GM12878 (cell line): Measurements from ENCODE around the gene APCDD1L. TPM values are rescaled to one million over a fixed set of nuclear protein-coding genes. Genes with fewer than 3 reads are reported as not detected.

ENCODE experiments used
- ATAC-seq: fragments of 200-7000 bp; cut with Tn5 transposase; 3 replicates; pipeline ENCODE4 v1.9.1; 2020; ENCODE audit warnings: mild to moderate bottlenecking, moderate library complexity
- BruUV-seq: library from RNA; stranded (reverse); fragments of 400-500 nt; replicated peaks from 2 replicates; lab custom pipeline; 2021; lab: Mats Ljungman, UMichigan
- CTCF ChIA-PET: fragments of 300-600 bp; sonication (Branson Sonifier 250); formaldehyde crosslinking; extraction: SDS; loops from one replicate; lab custom pipeline; 2021; ENCODE audit warnings: inconsistent platforms; lab: Yijun Ruan, JAX
- POLR2A ChIA-PET: fragments of 350-600 bp; formaldehyde crosslinking; extraction: SDS; loops from one replicate; lab custom pipeline; 2021; ENCODE audit warnings: inconsistent platforms; lab: Charles Lee
- RAD21 ChIA-PET: fragments of 300-600 bp; sonication (Branson Sonifier 250); formaldehyde crosslinking; loops from one replicate; lab custom pipeline; 2023; ENCODE audit warnings: antibody characterized with exemption; ENCODE audit not compliant: unreplicated experiment; lab: Charles Lee
- SMC1A ChIA-PET: fragments of 300-600 bp; sonication (Branson Sonifier 250); formaldehyde crosslinking; loops from one replicate; lab custom pipeline; 2023; ENCODE audit not compliant: unreplicated experiment, uncharacterized antibody; lab: Charles Lee
- DNase-seq: peaks from one replicate; pipeline ENCODE4 v3.0.0-alpha.2; 2011; ENCODE audit warnings: low read depth, low spot score
- FAIRE-seq: peaks from 3 replicates; lab custom pipeline; 2011; peaks lifted over from hg19 to GRCh38; lab: Jason Lieb, UNC
- H2AFZ ChIP-seq: 2 replicates; pipeline ENCODE4 v1.6.0; 2011; ENCODE audit warnings: low read depth, low read length, control low read depth; ENCODE audit not compliant: control insufficient read depth
- H3K27ac ChIP-seq: 2 replicates; pipeline ENCODE4 v1.5.1; 2011; ENCODE audit warnings: control low read depth; ENCODE audit not compliant: control insufficient read depth, insufficient read depth
- H3K27me3 ChIP-seq, 2 experiments: replicated peaks in 1 of 2; 2 replicates each; pipeline versions ENCODE4 v1.6.0 to v1.6.1; 2011; ENCODE audit warnings: low read length in 1 of 2; ENCODE audit not compliant: control insufficient read depth in 2 of 2, insufficient read depth in 2 of 2
- H3K36me3 ChIP-seq, 2 experiments: 2 replicates each; pipeline ENCODE4 v1.5.1; 2011; ENCODE audit warnings: low read length in 1 of 2; ENCODE audit not compliant: control insufficient read depth in 2 of 2, insufficient read depth in 2 of 2
- H3K4me1 ChIP-seq: 2 replicates; pipeline ENCODE4 v1.6.1; 2011; ENCODE audit warnings: mild to moderate bottlenecking, low read length, moderate library complexity, mixed read lengths; ENCODE audit not compliant: control insufficient read depth, insufficient read depth
- H3K4me2 ChIP-seq: 2 replicates; pipeline ENCODE4 v1.6.0; 2011; ENCODE audit warnings: control low read depth; ENCODE audit not compliant: control insufficient read depth, insufficient read depth
- H3K4me3 ChIP-seq: fragments of 200-600 bp; sonication (generic); 2 replicates; pipeline ENCODE4 v1.5.1; 2016
- H3K79me2 ChIP-seq: 2 replicates; pipeline ENCODE4 v1.6.0; 2011; ENCODE audit warnings: low read length; ENCODE audit not compliant: control insufficient read depth, insufficient read depth
- H3K9ac ChIP-seq: 2 replicates; pipeline ENCODE4 v1.8.0; 2011; ENCODE audit warnings: low read length, control low read depth, mixed read lengths; ENCODE audit not compliant: control insufficient read depth, insufficient read depth
- H3K9me3 ChIP-seq: replicated peaks from 3 replicates; pipeline ENCODE4 v1.5.1; 2011; ENCODE audit warnings: mild to moderate bottlenecking, low read length; ENCODE audit not compliant: control insufficient read depth, insufficient read depth
- H4K20me1 ChIP-seq: 2 replicates; pipeline ENCODE4 v1.6.0; 2011; ENCODE audit not compliant: control insufficient read depth, insufficient read depth
- MTA3 ChIP-seq: IDR thresholded peaks from 2 replicates; pipeline ENCODE4 v1.6.1; 2012; ENCODE audit warnings: low read length, inconsistent platforms, borderline replicate concordance
- PBX3 ChIP-seq: IDR thresholded peaks from 2 replicates; pipeline ENCODE4 v1.6.1; 2011; ENCODE audit warnings: mild to moderate bottlenecking, low read depth, low read length, moderate library complexity; ENCODE audit not compliant: insufficient replicate concordance
- SUZ12 ChIP-seq: fragments of 200-600 bp; sonication (generic); IDR thresholded peaks from one replicate; pipeline ENCODE4 v1.6.1; 2018; ENCODE audit warnings: antibody characterized with exemption, mild to moderate bottlenecking; ENCODE audit not compliant: unreplicated experiment
- ZNF687 ChIP-seq: fragments of 450-650 bp; IDR thresholded peaks from 2 replicates; pipeline ENCODE4 v1.6.1; 2017; ENCODE audit warnings: mild to moderate bottlenecking, moderate library complexity
- WGBS: methylation state at CpG from one replicate; pipeline ENCODE4 v1.1.6; 2016; ENCODE audit warnings: low lambda C conversion rate; ENCODE audit not compliant: insufficient replicate concordance, insufficient coverage; ENCODE audit errors: missing lambda C conversion rate; 5-methylcytosine and 5-hydroxymethylcytosine counted together
- in situ Hi-C: fragments of 300-500 bp; cut with MboI; formaldehyde crosslinking; loops from 9 replicates; pipeline ENCODE4 v1.14.3; 2018; ENCODE audit warnings: mixed read lengths
- intact Hi-C: fragments of 100-400 bp; cut with micrococcal nuclease; formaldehyde crosslinking; loops from one replicate; pipeline ENCODE4 v1.14.2; 2022; ENCODE audit not compliant: unreplicated experiment
- polyA plus RNA-seq, 11 experiments: library from polyadenylated mRNA; depleted of rRNA in 4 of 11; unstranded in 6 of 11; stranded (reverse) in 5 of 11; fragments of >200 nt; fragmentation: Nextera tagmentation in 4 of 11; fragmentation: Illumina TruSeq in 1 of 11; extraction: Ambion mirVana in 4 of 11; extraction: Trizol in 1 of 11; gene quantifications; 1 replicate in 1 of 11; 2 replicates in 10 of 11; pipeline versions ENCODE4 v1.2.1 to v1.2.3, GENCODE V29; 2011 to 2016; ENCODE audit warnings: inconsistent platforms in 2 of 11, missing spikeins in 2 of 11, low read depth in 1 of 11
- total RNA-seq, 4 experiments: library from RNA; depleted of rRNA in 3 of 4; stranded (reverse); fragments of >200 nt in 3 of 4; fragmentation: Illumina TruSeq in 1 of 4; extraction: Trizol in 1 of 4; gene quantifications; 2 replicates each; pipeline versions ENCODE4 v1.2.1 to v1.2.3, GENCODE V29; 2013 to 2021

The APCDD1L gene
- total and polyA plus RNA-seq, 10 of the 15 experiments (the other 5 are each of a cell fraction or from before 2014, with no cell fraction given) = 0.14 to 0.50 TPM; not detected in 8

- Histone ChIP-seq H3K36me3 (no peaks in the 10 kb centered on the region), H3K27ac (no peak overlapping the region), H3K9ac (no peak overlapping the region), H2AFZ (no peak overlapping the region), H3K4me2 (no peak overlapping the region), H4K20me1 (no peaks in the 10 kb centered on the region), H3K4me3 (no peak overlapping the region), H3K4me1 (no peaks in the 10 kb centered on the region), H3K9me3 (no peaks in the 10 kb centered on the region; the same call in 2 of the 3 replicates), H3K79me2 (no peaks in the 10 kb centered on the region), H3K27me3 (no peaks in the 10 kb centered on the region)
- FAIRE-seq (no peak), DNase-seq (no peak), ATAC-seq (no peak)
- ChIA-PET POLR2A (interaction anchor here (0.6 to 0.7 kb wide), 2 partner anchors 49 to 165 kb away, joined by 4 to 5 read pairs; no protein-coding TSS in a partner anchor), SMC1A (interaction anchor here (0.6 to 1.5 kb wide), 2 partner anchors 16 to 29 kb away, joined by 3 read pairs; no protein-coding TSS in a partner anchor), RAD21 (interaction anchor here (0.7 to 0.9 kb wide), 2 partner anchors 10 to 131 kb away, joined by 3 read pairs; no protein-coding TSS in a partner anchor), CTCF (interaction anchor here (0.7 kb wide), 1 partner anchor 236 kb away, joined by 3 read pairs; no protein-coding TSS in a partner anchor)
- intact Hi-C loops (no loop called here), in situ Hi-C loops (loop anchor here (5.0 to 25.0 kb wide), 3 partner anchors 51 to 164 kb away; no protein-coding TSS in a partner anchor)
- TF ChIP-seq ZNF687 (no peak), SUZ12 (no peak), PBX3 (no peak), MTA3 (no peak)
- BruUV-seq = no TSS peak
- 62% methylated on average over 13 of the region's 13 CpGs for WGBS
Observed at GRCh38 chr20:58473453-58474425, 41.5 kb downstream of the APCDD1L start.
